ENCODE data around the gene UTP20. TPM values are rescaled to one million over a fixed set of nuclear protein-coding genes. Genes with fewer than 3 reads are reported as not detected.

Gene UTP20
- polyA plus RNA-seq, 1 of the 3 experiments (the other 2 are of a cell fraction) = 5.7 TPM

DNA sequence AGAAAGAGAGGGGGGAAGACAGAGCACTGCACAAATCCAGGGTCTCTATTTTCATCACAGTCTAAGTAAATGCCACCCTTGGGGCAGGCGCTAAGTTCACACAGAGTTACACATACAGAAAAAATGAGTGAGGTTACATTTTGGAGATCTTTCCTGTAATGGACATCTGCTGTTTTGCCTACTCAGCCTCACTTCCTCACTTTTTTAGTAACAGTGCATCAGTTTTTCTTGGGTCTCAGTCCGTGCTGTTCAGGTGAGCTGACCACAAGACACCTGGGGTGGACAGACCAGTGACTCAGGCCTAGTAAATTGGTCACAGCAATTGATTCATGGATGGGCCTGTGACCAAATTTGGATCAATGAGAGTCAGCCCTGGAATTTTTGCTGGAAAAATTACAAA, 36.3 kb upstream of the UTP20 start:
- Histone ChIP-seq H3K4me2 (no peak overlapping the region), H3K79me2 (ENCODE audit: insufficient read depth) (no peaks in the 10 kb centered on the region), H3K4me1 (ENCODE audit: control insufficient read depth in 1 of 2, insufficient read depth in 2 of 2, low read depth in 1 of 2, low read length in 1 of 2) (no peaks in the 10 kb centered on the region), H3K9ac (no peak overlapping the region), H2AFZ (ENCODE audit: low read depth) (no peak overlapping the region), H3K36me3 (replicated peaks in 1 of 2; ENCODE audit: control insufficient read depth in 1 of 2, insufficient read depth in 2 of 2, low read length in 1 of 2) (no peaks in the 10 kb centered on the region), H3F3A (replicated peaks; ENCODE audit: insufficient read depth) (no peaks in the 10 kb centered on the region), H4K20me1 (ENCODE audit: insufficient read depth) (no peaks in the 10 kb centered on the region), H3K27ac (ENCODE audit: low read depth in 2 of 2, low read length in 1 of 2) (no peak overlapping the region), H3K27me3 (ENCODE audit: insufficient read depth) (no peaks in the 10 kb centered on the region), H3K9me3 (no peaks in the 10 kb centered on the region), H3K9me2 (no peaks in the 10 kb centered on the region), H3K4me3 (ENCODE audit: low read depth in 2 of 2, low read length in 1 of 2) (no peak overlapping the region)
- CTCF ChIA-PET = no interaction called here
- POLR2A ChIA-PET = no interaction called here
- WGBS (ENCODE audit: low lambda C conversion rate) = 56% methylated on average over 2 of the region's 2 CpGs
- no peak for DNase-seq
- TF ChIP-seq MEF2A (IDR thresholded peaks at IDR 0.05; ENCODE audit: borderline replicate concordance, low read depth) (no peak), JUND (IDR thresholded peaks at IDR 0.05) (no peak), FOXM1 (IDR thresholded peaks at IDR 0.05; ENCODE audit: low read depth) (no peak), FOSL2 (IDR thresholded peaks at IDR 0.05; ENCODE audit: borderline replicate concordance, low read depth) (no peak), FOXJ3 (CRISPR knock-in tag; IDR thresholded peaks at IDR 0.05) (no peak)

DNA sequence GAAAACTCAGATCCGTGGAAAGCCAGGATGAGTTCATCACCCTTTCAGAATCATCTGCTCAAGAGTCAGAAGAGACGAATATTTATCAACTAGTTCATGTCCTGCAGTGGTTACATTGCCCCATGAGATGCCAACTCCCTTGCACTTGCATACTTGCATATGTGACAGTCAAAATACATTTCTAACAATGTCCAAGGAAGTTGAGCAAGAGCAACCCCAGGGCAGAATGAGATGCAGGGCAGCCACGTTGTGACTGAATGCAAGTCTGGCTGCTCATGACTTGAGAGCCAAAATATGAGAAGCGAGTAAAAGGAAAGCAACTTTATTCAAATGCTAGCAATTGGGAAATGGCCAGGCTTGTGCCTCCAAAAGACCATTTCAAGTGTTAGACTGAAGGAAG, 23.6 kb upstream of the UTP20 start:
- ChIA-PET POLR2A (no interaction called here), CTCF (no interaction called here)
- 15% methylated on average over 4 of the region's 4 CpGs for WGBS (ENCODE audit: low lambda C conversion rate)

DNA sequence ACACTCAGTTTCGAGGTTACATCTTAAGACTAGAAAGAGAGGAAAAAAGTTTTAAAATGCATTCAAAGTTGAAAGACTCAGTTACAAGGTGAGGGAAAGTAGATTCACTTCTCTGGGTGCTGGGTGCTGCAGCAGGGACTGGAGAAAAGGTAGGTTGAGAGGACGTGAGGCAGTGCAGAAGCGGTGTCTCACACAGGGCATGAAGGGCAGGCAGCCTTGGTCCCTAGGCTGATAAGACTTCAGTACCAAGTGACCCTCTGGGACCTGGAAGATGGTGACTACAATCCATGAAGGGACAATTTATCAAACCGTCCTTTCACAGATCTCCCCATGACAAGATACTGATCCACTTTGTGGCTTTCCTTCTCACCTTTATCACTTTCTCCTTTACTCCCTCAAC, 22.5 kb upstream of the UTP20 start:
- ChIA-PET CTCF (no interaction called here), POLR2A (no interaction called here)
- no peak overlapping the region for H3K4me3 ChIP-seq (ENCODE audit: low read depth in 2 of 2, low read length in 1 of 2)
- no peaks in the 10 kb centered on the region for H3F3A ChIP-seq (replicated peaks; ENCODE audit: insufficient read depth)
- no peaks in the 10 kb centered on the region for H3K9me2 ChIP-seq
- H3K4me1 ChIP-seq (ENCODE audit: control insufficient read depth in 1 of 2, insufficient read depth in 2 of 2, low read depth in 1 of 2, low read length in 1 of 2) = no peaks in the 10 kb centered on the region
- TF ChIP-seq FOXM1 (IDR thresholded peaks at IDR 0.05; ENCODE audit: low read depth) = no peak
- no peak overlapping the region for H2AFZ ChIP-seq (ENCODE audit: low read depth)
- H3K9me3 ChIP-seq = no peaks in the 10 kb centered on the region
- H4K20me1 ChIP-seq (ENCODE audit: insufficient read depth) = no peaks in the 10 kb centered on the region
- no peaks in the 10 kb centered on the region for H3K79me2 ChIP-seq (ENCODE audit: insufficient read depth)
- no peak overlapping the region for H3K9ac ChIP-seq
- H3K27ac ChIP-seq (ENCODE audit: low read depth in 2 of 2, low read length in 1 of 2) = no peak overlapping the region
- H3K27me3 ChIP-seq (ENCODE audit: insufficient read depth) = no peaks in the 10 kb centered on the region
- no peak overlapping the region for H3K4me2 ChIP-seq
- DNase-seq = no peak
- no peaks in the 10 kb centered on the region for H3K36me3 ChIP-seq (replicated peaks in 1 of 2; ENCODE audit: control insufficient read depth in 1 of 2, insufficient read depth in 2 of 2, low read length in 1 of 2)
- WGBS (ENCODE audit: low lambda C conversion rate) = 12% methylated on average over 4 of the region's 4 CpGs

More for the DNA sequence above, 23.6 kb upstream of the UTP20 start:
- no peak overlapping the region for H2AFZ ChIP-seq (ENCODE audit: low read depth)
- H3K9ac ChIP-seq = no peak overlapping the region
- no peak for TF ChIP-seq RFX5 (IDR thresholded peaks at IDR 0.05; ENCODE audit: low read length)
- H3K9me2 ChIP-seq = no peaks in the 10 kb centered on the region
- no peaks in the 10 kb centered on the region for H3K27me3 ChIP-seq (ENCODE audit: insufficient read depth)
- H3F3A ChIP-seq (replicated peaks; ENCODE audit: insufficient read depth) = no peaks in the 10 kb centered on the region
- no peaks in the 10 kb centered on the region for H3K79me2 ChIP-seq (ENCODE audit: insufficient read depth)
- no peaks in the 10 kb centered on the region for H4K20me1 ChIP-seq (ENCODE audit: insufficient read depth)
- H3K27ac ChIP-seq (ENCODE audit: low read depth in 2 of 2, low read length in 1 of 2) = no peak overlapping the region
- no peaks in the 10 kb centered on the region for H3K36me3 ChIP-seq (replicated peaks in 1 of 2; ENCODE audit: control insufficient read depth in 1 of 2, insufficient read depth in 2 of 2, low read length in 1 of 2)
- H3K9me3 ChIP-seq = no peaks in the 10 kb centered on the region
- H3K4me2 ChIP-seq = no peak overlapping the region
- no peaks in the 10 kb centered on the region for H3K4me1 ChIP-seq (ENCODE audit: control insufficient read depth in 1 of 2, insufficient read depth in 2 of 2, low read depth in 1 of 2, low read length in 1 of 2)
- H3K4me3 ChIP-seq (ENCODE audit: low read depth in 2 of 2, low read length in 1 of 2) = no peak overlapping the region
- no peak for DNase-seq

DNA sequence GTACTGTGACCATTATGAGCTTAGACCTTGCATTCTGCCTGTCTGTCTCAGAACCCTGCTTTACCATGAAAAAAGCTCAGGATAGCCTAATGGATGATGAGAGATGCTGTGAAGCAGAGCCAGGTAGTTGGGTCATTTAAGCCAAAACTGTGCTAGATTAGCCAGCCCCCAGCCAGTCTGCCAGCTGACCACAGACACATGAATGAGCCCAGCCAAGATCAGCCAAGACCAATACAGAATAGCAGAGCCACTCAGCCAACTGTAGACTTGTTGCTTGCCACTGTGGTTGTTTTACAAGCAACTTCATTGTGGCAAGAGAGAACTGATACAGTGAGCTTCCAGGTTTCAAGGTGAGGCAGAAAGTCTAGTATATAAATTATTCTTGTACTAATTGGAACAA, 12.8 kb upstream of the UTP20 start:
- POLR2A ChIA-PET = no interaction called here
- no peak overlapping the region for H3K4me3 ChIP-seq (ENCODE audit: low read depth in 2 of 2, low read length in 1 of 2)
- CTCF ChIA-PET = no interaction called here
- H3F3A ChIP-seq (replicated peaks; ENCODE audit: insufficient read depth) = no peaks in the 10 kb centered on the region
- no peaks in the 10 kb centered on the region for H3K79me2 ChIP-seq (ENCODE audit: insufficient read depth)
- no peak overlapping the region for H3K27ac ChIP-seq (ENCODE audit: low read depth in 2 of 2, low read length in 1 of 2)
- no peak overlapping the region for H3K9ac ChIP-seq
- H3K4me2 ChIP-seq = no peak overlapping the region
- no peak overlapping the region for H2AFZ ChIP-seq (ENCODE audit: low read depth)
- no peaks in the 10 kb centered on the region for H3K4me1 ChIP-seq (ENCODE audit: control insufficient read depth in 1 of 2, insufficient read depth in 2 of 2, low read depth in 1 of 2, low read length in 1 of 2)
- H4K20me1 ChIP-seq (ENCODE audit: insufficient read depth) = no peaks in the 10 kb centered on the region
- H3K36me3 ChIP-seq (replicated peaks in 1 of 2; ENCODE audit: control insufficient read depth in 1 of 2, insufficient read depth in 2 of 2, low read length in 1 of 2) = no peaks in the 10 kb centered on the region
- no peaks in the 10 kb centered on the region for H3K9me3 ChIP-seq
- H3K27me3 ChIP-seq (ENCODE audit: insufficient read depth) = peaks cover 6% of the 10 kb centered on the region; the same call in 1 of the 2 replicates
- DNase-seq = no peak
- TF ChIP-seq, protein P1, sequence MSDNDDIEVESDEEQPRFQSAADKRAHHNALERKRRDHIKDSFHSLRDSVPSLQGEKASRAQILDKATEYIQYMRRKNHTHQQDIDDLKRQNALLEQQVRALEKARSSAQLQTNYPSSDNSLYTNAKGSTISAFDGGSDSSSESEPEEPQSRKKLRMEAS (IDR thresholded peaks at IDR 0.05; ENCODE audit: low read depth) = no peak
- TF ChIP-seq CHD2 (IDR thresholded peaks at IDR 0.05; ENCODE audit: low read length, partially characterized antibody) (no peak), FOSL2 (IDR thresholded peaks at IDR 0.05; ENCODE audit: borderline replicate concordance, low read depth) (no peak), GATA2 (CRISPR knock-in tag; IDR thresholded peaks at IDR 0.05) (no peak)
- no peaks in the 10 kb centered on the region for H3K9me2 ChIP-seq

All from SK-N-SH (cell line).